Immature natural killer cell (primary cell): Measurements from ENCODE around the gene MEPCE. TPM values are rescaled to one million over a fixed set of nuclear protein-coding genes. Genes with fewer than 3 reads are reported as not detected.
A peak's percentile ranks its signal among the peaks of the same experiment; 100 is the strongest.

ENCODE experiments used
- DNase-seq, 3 donors: peaks; one replicate each; pipeline ENCODE4 v3.0.0; 2022; ENCODE audit warnings: mixed read lengths in 1 of 3
- H3K27ac Mint-ChIP-seq, 6 donors: one replicate each; pipeline ENCODE4 v1.8.0; 2020; ENCODE audit warnings: mixed read lengths in 6 of 6, mild to moderate bottlenecking in 5 of 6, inconsistent platforms in 4 of 6, moderate library complexity in 3 of 6
- H3K27me3 Mint-ChIP-seq, 3 donors: one replicate each; pipeline ENCODE4 v1.8.0; 2020 to 2021; ENCODE audit warnings: low read depth in 3 of 3, mild to moderate bottlenecking in 3 of 3, mixed read lengths in 3 of 3, moderate library complexity in 3 of 3, inconsistent platforms in 1 of 3
- H3K36me3 Mint-ChIP-seq, 3 donors: one replicate each; pipeline ENCODE4 v1.8.0; 2020; ENCODE audit warnings: mixed read lengths in 3 of 3, inconsistent platforms in 2 of 3, mild to moderate bottlenecking in 2 of 3
- H3K4me1 Mint-ChIP-seq, 2 donors: one replicate each; pipeline ENCODE4 v1.8.0; 2020; ENCODE audit warnings: inconsistent platforms in 2 of 2, mild to moderate bottlenecking in 2 of 2, mixed read lengths in 2 of 2, moderate library complexity in 1 of 2
- H3K4me3 Mint-ChIP-seq, 5 donors: one replicate each; pipeline ENCODE4 v1.8.0; 2020; ENCODE audit warnings: mild to moderate bottlenecking in 5 of 5, mixed read lengths in 5 of 5, inconsistent platforms in 3 of 5, moderate library complexity in 3 of 5
- H3K9me3 Mint-ChIP-seq, 6 donors: one replicate each; pipeline ENCODE4 v1.8.0; 2020; ENCODE audit warnings: mild to moderate bottlenecking in 6 of 6, mixed read lengths in 6 of 6, inconsistent platforms in 4 of 6, moderate library complexity in 3 of 6
- polyA plus RNA-seq, 3 donors: library from polyadenylated mRNA; unstranded; fragments of 300-500 nt; fragmentation: Illumina TruSeq; gene quantifications; one replicate each; pipeline ENCODE4 v1.2.3, GENCODE V29; 2021

Gene MEPCE
- polyA plus RNA-seq, 3 donors from 2014 or later: 3.0 to 12.1 (median 8.3) TPM

GRCh38 chr7:100418930-100419659 is 10.5 kb upstream of the MEPCE start:
- Mint-ChIP-seq H3K27me3 (no peaks in the 10 kb centered on the region), H3K4me3 (no peak overlapping the region), H3K36me3 (peaks cover 0 to 5% (median 3%) of the 10 kb centered on the region in 3 donors), H3K27ac (peak overlapping the region in 3 of 6 donors; percentile 47 to 60 (median 53)), H3K4me1 (peaks cover 20 to 23% of the 10 kb centered on the region in 2 donors), H3K9me3 (no peaks in the 10 kb centered on the region)
- no peak for DNase-seq

- Mint-ChIP-seq H3K9me3 (no peaks in the 10 kb centered on the region), H3K4me3 (no peak overlapping the region), H3K27ac (peak overlapping the region in 3 of 6 donors; percentile 47 to 60 (median 53)), H3K27me3 (no peaks in the 10 kb centered on the region), H3K4me1 (peaks cover 25 to 29% of the 10 kb centered on the region in 2 donors), H3K36me3 (peaks cover 0 to 5% (median 3%) of the 10 kb centered on the region in 3 donors)
- no peak for DNase-seq
These were observed 9.9 kb upstream of the MEPCE start for GRCh38 chr7:100419660-100420226.

GRCh38 chr7:100423315-100423714 is 6.3 kb upstream of the MEPCE start:
- H3K4me3 Mint-ChIP-seq: peak overlapping the region; percentile 25 to 70 (median 58)
- H3K27me3 Mint-ChIP-seq: peaks cover 4 to 6% (median 4%) of the 10 kb centered on the region in 3 donors
- peaks cover 37 to 44% of the 10 kb centered on the region in 2 donors for H3K4me1 Mint-ChIP-seq
- H3K27ac Mint-ChIP-seq: peak overlapping the region; percentile 63 to 84 (median 74)
- no peaks in the 10 kb centered on the region for H3K36me3 Mint-ChIP-seq
- no peaks in the 10 kb centered on the region for H3K9me3 Mint-ChIP-seq
- peak; percentile 38 to 43 (median 39) for DNase-seq

GRCh38 chr7:100425347-100425746 is 4.3 kb upstream of the MEPCE start:
- DNase-seq: no peak
- peaks cover 0 to 4% (median 0%) of the 10 kb centered on the region in 3 donors for H3K36me3 Mint-ChIP-seq
- H3K4me3 Mint-ChIP-seq: no peak overlapping the region
- H3K27ac Mint-ChIP-seq: peak overlapping the region in 3 of 6 donors; percentile 50 to 78 (median 77)
- H3K9me3 Mint-ChIP-seq: no peaks in the 10 kb centered on the region
- peaks cover 21 to 22% (median 22%) of the 10 kb centered on the region in 3 donors for H3K27me3 Mint-ChIP-seq
- peaks cover 48 to 56% of the 10 kb centered on the region in 2 donors for H3K4me1 Mint-ChIP-seq

- peak overlapping the region in 2 of 6 donors; percentile 22 to 53 for H3K27ac Mint-ChIP-seq
- peaks cover 0 to 4% (median 0%) of the 10 kb centered on the region in 3 donors for H3K36me3 Mint-ChIP-seq
- no peak overlapping the region for H3K4me3 Mint-ChIP-seq
- H3K4me1 Mint-ChIP-seq: peaks cover 60 to 65% of the 10 kb centered on the region in 2 donors
- H3K9me3 Mint-ChIP-seq: no peaks in the 10 kb centered on the region
- no peak for DNase-seq
- peaks cover 24 to 26% (median 25%) of the 10 kb centered on the region in 3 donors for H3K27me3 Mint-ChIP-seq
These were observed 3.1 kb upstream of the MEPCE start for GRCh38 chr7:100426516-100426915.

- H3K27ac Mint-ChIP-seq: peak overlapping the region; percentile 98 to 100 (median 99)
- peaks cover 0 to 4% (median 4%) of the 10 kb centered on the region in 3 donors for H3K36me3 Mint-ChIP-seq
- H3K4me1 Mint-ChIP-seq: peaks cover 65 to 68% of the 10 kb centered on the region in 2 donors
- no peak for DNase-seq
- H3K4me3 Mint-ChIP-seq: peak overlapping the region; percentile 95 to 99 (median 96)
- no peaks in the 10 kb centered on the region for H3K9me3 Mint-ChIP-seq
- peaks cover 24 to 29% (median 25%) of the 10 kb centered on the region in 3 donors for H3K27me3 Mint-ChIP-seq
These were observed 1.9 kb upstream of the MEPCE start for GRCh38 chr7:100427762-100428198.

GRCh38 chr7:100428199-100428966 is 1.2 kb upstream of the MEPCE start, which contains the start of gene ZCWPW1:
TSS of gene ZCWPW1 (minus strand) at chr7:100428703. CDS start at chr7:100420649, 8,054 bp downstream.
- Mint-ChIP-seq H3K9me3 (no peaks in the 10 kb centered on the region), H3K4me3 (peak within 1 kb of the TSS; percentile 95 to 99 (median 96)), H3K27me3 (peaks cover 24 to 29% (median 25%) of the 10 kb centered on the region in 3 donors), H3K36me3 (peaks cover 0 to 4% (median 4%) of the 10 kb centered on the region in 3 donors), H3K27ac (peak within 1 kb of the TSS; percentile 98 to 100 (median 99)), H3K4me1 (peaks cover 60 to 64% of the 10 kb centered on the region in 2 donors)
- peak; percentile 97 to 98 (median 98) for DNase-seq

- peak overlapping the region; percentile 98 to 100 (median 99) for H3K27ac Mint-ChIP-seq
- H3K27me3 Mint-ChIP-seq: peaks cover 24 to 29% (median 25%) of the 10 kb centered on the region in 3 donors
- peaks cover 60 to 64% of the 10 kb centered on the region in 2 donors for H3K4me1 Mint-ChIP-seq
These were observed 529 bp upstream of the MEPCE start for GRCh38 chr7:100428967-100429636.

GRCh38 chr7:100430493-100431285 is 1.1 kb downstream of the MEPCE start:
- Mint-ChIP-seq H3K27ac (peak overlapping the region; percentile 93 to 99 (median 98)), H3K4me3 (peak overlapping the region; percentile 87 to 89 (median 88)), H3K9me3 (no peaks in the 10 kb centered on the region), H3K4me1 (peaks cover 64 to 65% of the 10 kb centered on the region in 2 donors), H3K36me3 (peaks cover 0 to 13% (median 4%) of the 10 kb centered on the region in 3 donors), H3K27me3 (peaks cover 27 to 30% (median 30%) of the 10 kb centered on the region in 3 donors)
- DNase-seq: peak; percentile 57 to 64 (median 62)

More at GRCh38 chr7:100428967-100429636, 529 bp upstream of the MEPCE start:
- Mint-ChIP-seq H3K4me3 (peak overlapping the region; percentile 95 to 99 (median 96)), H3K9me3 (no peaks in the 10 kb centered on the region), H3K36me3 (peaks cover 0 to 9% (median 4%) of the 10 kb centered on the region in 3 donors)
- DNase-seq: peak; percentile 100

GRCh38 chr7:100431286-100431735 is 1.7 kb downstream of the MEPCE start:
- peak overlapping the region; percentile 34 to 89 (median 87) for H3K4me3 Mint-ChIP-seq
- H3K9me3 Mint-ChIP-seq: no peaks in the 10 kb centered on the region
- H3K27ac Mint-ChIP-seq: peak overlapping the region; percentile 62 to 99 (median 96)
- DNase-seq: no peak
- peaks cover 64% of the 10 kb centered on the region in 2 donors for H3K4me1 Mint-ChIP-seq
- peaks cover 29 to 32% (median 32%) of the 10 kb centered on the region in 3 donors for H3K27me3 Mint-ChIP-seq
- peaks cover 0 to 13% (median 4%) of the 10 kb centered on the region in 3 donors for H3K36me3 Mint-ChIP-seq

GRCh38 chr7:100432053-100432452 is 2.4 kb downstream of the MEPCE start:
- H3K27ac Mint-ChIP-seq: peak overlapping the region; percentile 62 to 94 (median 90)
- no peak for DNase-seq
- H3K9me3 Mint-ChIP-seq: no peaks in the 10 kb centered on the region
- H3K4me1 Mint-ChIP-seq: peaks cover 64 to 67% of the 10 kb centered on the region in 2 donors
- peaks cover 0 to 13% (median 4%) of the 10 kb centered on the region in 3 donors for H3K36me3 Mint-ChIP-seq
- peak overlapping the region; percentile 21 to 87 (median 55) for H3K4me3 Mint-ChIP-seq
- H3K27me3 Mint-ChIP-seq: peaks cover 32 to 35% (median 35%) of the 10 kb centered on the region in 3 donors
